ENCODE data around the gene TMEM229A.

DNA sequence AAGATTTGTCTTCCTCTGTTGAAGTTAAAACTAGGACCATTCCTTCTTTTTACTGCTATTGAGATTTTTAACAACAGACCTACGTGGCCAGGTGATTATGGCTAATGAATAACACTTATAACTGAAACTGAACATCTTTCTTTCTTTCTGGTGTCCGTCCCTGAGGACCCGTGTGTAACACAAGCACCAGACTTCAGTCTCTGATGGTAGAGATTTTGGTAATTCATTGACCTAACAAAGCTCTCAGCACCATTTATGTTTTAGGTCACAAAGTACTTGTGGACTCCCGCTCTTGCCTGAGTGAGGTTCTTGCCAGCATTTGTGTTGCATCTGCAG, 40.4 kb upstream of the TMEM229A start:
- TF ChIP-seq, protein P1, sequence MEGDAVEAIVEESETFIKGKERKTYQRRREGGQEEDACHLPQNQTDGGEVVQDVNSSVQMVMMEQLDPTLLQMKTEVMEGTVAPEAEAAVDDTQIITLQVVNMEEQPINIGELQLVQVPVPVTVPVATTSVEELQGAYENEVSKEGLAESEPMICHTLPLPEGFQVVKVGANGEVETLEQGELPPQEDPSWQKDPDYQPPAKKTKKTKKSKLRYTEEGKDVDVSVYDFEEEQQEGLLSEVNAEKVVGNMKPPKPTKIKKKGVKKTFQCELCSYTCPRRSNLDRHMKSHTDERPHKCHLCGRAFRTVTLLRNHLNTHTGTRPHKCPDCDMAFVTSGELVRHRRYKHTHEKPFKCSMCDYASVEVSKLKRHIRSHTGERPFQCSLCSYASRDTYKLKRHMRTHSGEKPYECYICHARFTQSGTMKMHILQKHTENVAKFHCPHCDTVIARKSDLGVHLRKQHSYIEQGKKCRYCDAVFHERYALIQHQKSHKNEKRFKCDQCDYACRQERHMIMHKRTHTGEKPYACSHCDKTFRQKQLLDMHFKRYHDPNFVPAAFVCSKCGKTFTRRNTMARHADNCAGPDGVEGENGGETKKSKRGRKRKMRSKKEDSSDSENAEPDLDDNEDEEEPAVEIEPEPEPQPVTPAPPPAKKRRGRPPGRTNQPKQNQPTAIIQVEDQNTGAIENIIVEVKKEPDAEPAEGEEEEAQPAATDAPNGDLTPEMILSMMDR (IDR thresholded peaks at IDR 0.05), result no peak
- TF ChIP-seq EP300 (IDR thresholded peaks at IDR 0.05; ENCODE audit: low read depth), result no peak
- TF ChIP-seq POLR2A (IDR thresholded peaks at IDR 0.05), result no peak
